GM18907 (cell line): ENCODE measurements around the gene RPS2.
"Not testable (repeated sequence)": the region's sequence is repeated elsewhere in the genome, so short reads cannot be mapped to it uniquely, and the experiment has no call there.

Experiments used
- ATAC-seq: cut with Tn5 transposase; IDR thresholded peaks from one replicate; pipeline ENCODE4 v1.9.1; 2021; ENCODE audit warnings: mild to moderate bottlenecking, moderate library complexity; ENCODE audit not compliant: unreplicated experiment

Gene RPS2

DNA sequence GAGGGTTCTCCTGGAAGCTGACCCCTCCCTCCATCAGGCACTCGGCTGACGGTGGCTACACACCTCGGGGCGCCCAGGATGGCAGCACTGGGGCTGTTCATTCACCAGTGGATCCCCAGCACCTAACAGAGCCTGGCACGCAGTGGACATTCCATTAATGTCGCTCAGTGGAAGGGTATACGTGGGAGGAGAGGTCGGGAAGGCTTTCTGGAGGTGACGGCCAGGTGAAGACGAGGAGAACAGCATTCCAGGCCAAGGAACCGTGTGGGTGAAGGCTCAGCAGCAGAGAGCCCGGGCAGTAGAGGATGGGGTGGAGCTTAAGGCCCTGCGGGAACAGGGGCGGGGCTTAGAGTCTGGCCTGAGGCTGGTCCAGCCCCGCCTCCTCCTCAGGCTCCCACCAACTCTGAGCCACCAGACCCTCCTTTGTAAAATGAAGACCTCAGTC, 43.9 kb downstream of the RPS2 start:
- no peak for ATAC-seq

DNA sequence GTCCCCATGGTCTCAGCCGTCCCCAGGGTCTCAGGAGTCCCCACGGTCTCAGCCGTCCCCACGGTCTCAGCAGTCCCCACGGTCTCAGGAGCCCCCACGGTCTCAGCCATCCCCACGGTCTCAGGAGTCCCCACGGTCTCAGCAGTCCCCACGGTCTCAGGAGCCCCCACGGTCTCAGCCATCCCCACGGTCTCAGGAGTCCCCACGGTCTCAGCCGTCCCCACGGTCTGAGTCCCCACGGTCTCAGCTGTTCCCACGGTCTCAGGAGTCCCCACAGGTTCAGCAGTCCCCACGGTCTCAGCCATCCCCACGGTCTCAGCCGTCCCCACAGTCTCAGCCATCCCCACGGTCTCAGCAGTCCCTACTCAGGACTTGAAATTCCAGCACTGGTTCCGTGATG, 44.5 kb downstream of the RPS2 start:
- not testable (repeated sequence) for ATAC-seq

DNA sequence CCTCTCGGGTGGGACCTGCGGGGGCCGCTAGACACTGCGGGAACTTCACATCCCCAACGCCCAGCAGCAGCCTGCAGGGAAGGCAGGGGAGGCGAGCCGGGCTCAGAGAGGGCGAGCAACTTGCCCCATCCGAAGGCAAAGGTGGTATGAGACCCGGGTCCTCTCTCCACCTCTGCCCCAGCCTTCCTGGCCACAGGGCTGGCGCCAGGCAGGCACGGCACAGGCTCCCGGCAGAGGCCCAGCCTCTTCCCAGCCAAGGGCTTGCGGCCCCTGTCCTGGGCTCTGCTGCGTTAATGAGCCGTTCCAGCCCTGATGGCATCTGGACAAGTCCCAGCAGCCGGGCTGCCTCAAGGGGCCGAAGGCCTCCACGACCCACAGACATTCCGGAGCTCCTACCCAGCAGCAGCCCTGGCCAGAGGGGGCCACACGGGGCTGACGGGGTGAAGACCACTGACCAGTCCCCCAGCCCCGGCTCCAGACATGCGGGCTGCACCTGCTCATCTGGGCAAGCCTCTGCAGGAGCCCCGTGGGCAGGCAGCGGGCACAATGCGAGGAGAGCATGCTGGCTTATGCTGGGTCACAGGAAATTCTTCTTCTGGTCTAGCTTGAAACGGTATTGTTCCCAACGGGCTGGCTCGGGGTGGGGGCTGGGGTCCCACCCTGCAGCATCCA, 45.2 kb downstream of the RPS2 start:
- ATAC-seq: no peak

DNA sequence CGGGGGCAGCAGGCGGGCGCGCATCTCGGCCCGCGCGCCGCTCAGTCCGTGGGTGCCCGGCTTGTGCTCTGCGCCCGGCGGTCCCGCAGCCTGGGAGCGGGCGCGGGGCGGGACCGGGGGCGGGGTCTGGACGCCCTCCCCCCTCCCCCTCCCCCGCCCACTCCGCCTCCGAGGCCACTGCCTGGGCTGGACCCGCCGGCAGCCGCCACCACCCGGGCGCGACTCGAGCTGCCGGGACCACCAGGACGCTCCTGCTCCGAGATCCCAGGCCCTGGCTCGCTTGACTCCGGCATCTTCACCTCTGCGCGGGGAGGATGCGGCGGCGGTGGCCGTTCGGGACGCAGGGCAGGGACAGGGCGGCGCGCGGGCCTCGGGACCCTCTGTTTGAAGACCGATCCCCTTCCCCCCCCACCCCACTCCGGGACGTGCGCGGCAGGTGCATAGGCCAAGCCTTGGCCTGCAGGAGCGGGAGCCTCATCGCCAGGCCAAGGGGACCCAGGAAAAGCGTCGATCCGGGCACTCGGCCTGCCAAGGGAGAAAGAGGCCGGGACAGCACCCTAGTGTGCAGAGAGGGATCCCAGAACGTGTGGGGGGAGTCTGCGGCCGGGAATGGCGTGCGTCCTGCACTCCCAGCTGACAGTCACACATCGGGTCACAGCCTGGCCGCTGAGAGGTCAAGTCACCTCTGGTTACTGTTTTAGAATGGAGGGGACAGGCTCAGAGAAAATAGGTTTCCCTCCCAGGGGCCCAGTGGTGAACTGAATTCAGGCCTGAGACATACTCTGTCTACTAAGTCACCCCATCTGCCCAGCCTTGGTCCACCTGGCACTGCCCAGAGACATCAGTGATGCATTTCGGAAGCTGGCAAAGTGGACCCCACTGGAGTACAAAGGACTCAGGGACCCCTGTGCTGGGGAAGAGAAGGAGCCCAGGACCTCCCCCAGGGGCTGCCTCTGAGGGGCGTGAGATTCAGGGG, 46.0 kb downstream of the RPS2 start, which contains the start of gene HS3ST6:
HS3ST6 (minus strand) TSS at position 65 of the 976 bp plus-strand sequence. CDS start 92 bp downstream, outside the sequence.
- no peak for ATAC-seq

DNA sequence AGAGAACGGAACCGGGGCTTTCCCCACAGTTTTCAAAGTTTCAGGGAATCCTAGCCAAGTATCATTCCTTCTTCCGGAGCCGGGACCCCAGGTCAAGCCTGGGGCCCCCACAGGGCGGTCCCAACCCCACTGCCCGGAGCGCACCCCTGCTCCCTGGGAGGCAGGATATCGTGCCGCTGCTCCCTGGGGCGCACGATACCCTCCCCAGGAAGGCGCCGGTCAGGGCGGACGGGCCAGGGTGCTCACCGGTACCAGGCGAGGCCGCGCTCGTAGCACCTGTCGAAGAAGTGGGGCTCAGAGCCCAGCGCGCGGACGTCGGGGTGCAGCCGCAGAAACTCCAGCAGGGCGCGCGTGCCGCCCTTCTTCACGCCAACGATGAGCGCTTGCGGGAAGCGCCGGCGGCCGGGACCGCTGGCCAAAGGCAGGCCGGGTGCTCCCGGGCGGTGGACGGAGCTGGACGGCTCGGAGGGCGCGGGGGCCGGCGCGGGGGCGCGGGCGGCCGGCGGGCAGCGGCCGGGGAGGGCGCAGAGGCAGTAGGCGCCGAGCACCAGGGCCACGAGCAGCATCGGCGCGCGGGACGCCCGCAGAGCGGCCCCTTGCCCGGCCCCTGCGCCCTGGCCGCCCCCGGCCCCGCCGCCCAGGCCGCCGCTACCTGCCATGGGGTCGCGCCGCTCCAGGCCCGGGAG, 46.8 kb downstream of the RPS2 start:
- ATAC-seq: no peak

DNA sequence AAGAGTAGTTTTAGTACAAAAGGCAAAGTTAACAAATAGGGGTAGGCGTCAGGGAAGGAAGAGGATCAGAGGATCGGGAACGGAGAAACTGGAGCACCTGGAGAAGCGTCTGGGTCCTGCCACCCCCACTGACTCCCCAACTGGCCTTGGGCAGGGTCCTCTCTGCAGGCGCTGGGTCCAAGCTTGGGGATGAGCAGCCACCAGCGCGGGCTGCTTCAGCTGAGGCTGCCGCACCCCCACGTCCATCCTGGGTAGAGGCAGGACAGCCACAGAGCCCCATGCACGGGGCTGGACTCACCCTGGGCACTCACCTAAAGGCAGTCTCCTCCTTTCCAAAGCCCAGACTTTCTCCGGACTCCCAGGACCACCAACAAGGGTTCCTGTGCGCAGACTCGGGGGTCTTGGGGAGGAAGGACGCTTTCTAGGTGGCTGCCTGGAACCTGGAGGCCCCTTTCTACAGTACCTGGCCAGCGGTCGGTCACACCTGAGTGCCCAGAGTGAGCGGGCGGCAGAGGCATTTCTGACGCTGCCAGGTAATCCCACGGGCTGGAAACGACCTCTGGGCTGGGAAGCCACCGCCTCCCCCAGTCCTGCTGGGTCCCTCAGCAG, 47.5 kb downstream of the RPS2 start:
- no peak for ATAC-seq

DNA sequence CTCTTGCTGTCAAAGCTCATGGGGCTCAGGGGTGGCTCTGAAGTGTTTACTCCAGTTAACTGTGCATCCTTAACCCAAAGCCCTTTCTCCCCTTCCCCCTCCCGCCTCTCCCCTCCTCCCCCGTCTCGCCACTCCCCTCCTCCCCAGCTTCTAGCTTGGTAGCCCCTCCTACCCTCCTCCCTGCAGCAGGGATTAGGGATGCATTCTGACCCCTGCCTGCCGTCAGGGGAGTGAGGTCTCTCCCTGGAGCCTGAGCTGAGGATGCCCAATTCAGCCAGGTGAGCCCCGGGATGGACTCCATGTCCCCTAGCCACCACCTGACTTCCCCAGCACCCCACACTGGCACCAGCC, 48.0 kb downstream of the RPS2 start:
- no peak for ATAC-seq

DNA sequence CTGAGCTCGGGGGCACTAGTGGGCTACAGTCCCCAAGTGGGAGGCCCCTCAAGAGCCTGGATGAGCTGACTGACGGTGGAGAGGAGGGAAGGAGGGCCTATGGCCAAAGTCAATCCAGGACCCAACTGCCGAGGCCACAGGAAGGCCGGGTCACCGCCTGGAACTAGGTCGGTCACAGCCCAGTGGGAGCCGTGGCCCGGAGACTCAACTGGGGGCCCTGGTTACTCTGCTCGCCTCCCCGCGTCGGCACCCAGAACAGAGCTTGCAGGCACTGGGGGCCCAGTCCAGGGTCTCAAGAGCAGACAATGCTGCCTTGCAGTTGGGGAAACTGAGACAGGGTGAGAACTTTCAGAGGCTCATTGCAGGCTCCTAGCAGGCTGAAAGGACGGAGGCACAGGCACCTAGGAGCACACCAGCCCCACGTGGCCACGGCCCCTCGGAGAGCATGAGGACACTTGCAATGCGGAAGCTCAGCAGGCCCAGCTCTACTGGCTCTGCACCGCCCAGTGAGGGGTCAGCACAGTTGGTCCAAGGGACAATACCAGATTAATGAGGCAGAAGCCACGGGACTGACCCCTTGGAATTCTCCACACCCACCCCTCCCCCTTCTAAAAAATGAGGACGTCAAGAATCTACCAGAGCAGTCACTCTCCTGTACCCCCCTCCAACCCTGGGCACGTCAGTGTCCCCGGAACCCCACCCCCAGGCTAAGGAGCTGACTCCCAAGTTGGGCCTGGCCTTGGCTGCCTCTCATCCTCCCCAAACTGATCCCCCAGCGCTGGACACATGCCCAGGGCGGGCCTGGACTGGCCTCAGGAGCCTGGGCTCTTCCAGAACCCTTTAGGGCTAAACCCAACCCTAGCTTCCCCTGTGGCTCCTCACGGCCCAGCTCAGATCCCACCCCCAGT, 48.6 kb downstream of the RPS2 start:
- no peak for ATAC-seq

DNA sequence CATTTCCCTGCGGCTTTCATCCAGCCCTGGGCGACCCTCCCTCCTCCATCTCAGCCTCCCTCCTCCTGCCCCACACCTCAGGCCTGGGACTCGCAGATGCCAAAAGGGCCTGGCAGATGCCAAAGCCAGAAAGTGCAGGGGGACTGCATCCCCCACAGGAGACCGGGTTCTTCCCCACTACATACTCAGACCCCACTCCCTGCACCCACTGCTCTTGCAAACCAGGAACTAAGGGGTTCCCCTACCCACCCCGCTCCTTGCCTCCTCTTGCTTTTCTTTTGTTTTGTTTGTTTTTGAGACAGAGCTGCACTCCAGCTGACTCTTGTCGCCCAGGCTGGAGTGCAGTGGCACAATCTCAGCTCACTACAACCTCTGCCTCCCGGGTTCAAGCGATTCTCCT, 49.6 kb downstream of the RPS2 start:
- no peak for ATAC-seq

DNA sequence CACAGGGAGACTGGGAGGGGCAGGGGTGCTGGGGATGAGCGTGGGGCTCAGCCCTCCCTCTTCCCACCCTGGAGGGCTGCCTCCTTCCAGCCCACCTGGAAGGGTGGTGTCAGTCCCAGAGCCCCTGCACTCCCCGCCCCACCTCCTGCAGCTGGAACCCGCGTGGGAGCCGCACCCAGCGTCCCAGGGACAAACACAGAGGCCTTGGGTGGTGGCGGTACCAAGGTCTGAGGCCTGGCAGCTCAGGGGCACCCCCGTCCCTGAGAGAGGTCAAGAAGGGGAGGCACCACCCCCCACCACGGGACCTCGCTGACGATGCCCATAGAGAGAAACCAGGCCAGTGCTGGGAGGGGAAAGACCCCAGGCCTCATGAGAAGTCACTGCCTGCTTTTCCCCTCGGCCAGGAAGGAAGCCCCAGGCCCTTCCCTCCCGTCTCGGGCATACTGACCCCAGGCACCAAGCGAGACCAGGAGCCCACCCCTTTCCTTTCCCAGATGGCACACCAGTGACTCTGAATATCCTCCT, 50.5 kb downstream of the RPS2 start:
- ATAC-seq: no peak

DNA sequence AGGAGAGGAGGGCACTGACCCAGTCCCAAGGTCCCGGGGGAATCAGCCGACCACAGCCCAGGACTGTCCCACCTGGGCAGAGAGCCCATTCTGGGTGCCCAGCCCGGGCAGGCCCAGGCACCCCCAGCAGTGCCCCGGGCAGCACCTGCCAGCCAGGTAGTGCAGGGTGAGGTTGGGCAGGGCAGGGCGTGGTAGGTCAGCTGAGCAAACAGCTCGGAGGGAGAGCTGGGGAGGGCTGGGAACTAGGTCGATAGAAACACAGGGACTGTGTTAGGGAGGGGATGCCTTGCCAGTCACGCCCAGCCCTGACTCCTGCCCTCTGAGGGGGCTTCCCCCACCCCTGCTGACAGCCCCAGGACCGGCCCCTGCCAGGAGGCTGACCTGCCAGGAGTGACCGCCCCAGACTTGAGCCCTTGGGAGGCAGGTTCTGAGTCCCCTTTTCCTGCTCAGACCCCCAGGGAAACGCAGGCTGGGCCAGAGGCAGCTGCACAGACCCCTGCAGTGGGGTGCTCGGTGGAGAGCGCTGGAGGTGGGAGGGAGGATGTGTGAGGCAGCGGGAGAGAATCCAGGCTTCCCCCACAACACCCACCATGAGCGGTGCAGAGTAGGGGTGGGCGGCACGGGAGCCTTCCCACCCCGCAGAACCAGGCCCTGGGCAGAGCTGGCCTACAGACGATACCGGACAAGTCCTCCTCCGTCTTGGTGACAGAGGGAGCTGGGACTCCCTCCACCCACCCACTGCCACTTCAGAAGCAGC, 51.1 kb downstream of the RPS2 start:
- ATAC-seq: no peak

DNA sequence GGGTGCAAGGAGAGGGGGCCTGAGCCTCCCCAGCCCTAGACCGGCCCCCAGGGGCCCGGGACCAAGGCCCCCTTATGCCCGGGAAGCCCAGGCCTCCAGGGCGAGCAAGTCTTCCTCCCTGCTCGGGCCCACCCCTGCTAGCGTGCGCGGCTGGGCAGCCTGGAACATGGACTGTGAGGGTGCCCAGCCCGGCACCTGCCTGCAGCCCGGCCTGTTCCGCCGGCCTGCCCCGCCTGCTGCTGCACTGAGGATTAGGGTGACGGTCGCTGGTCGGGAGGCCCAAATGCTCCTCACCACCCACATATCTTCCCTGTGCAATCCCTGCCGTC, 52.4 kb downstream of the RPS2 start:
- no peak for ATAC-seq
